HEK293 (cell line): ENCODE results near the gene DNAJB11.

Experiments used
- REST ChIP-seq: fragments of 450-650 bp; formaldehyde crosslinking; IDR thresholded peaks from 2 replicates; pipeline ENCODE4 v1.5.1; 2016; ENCODE audit warnings: missing biosample characterization, missing genetic modification characterization
- ZBTB48 ChIP-seq: fragments of 450-650 bp; formaldehyde crosslinking; IDR thresholded peaks from 2 replicates; pipeline ENCODE4 v1.5.1; 2016; ENCODE audit warnings: missing biosample characterization, missing genetic modification characterization
- ZEB2 ChIP-seq: fragments of 450-650 bp; formaldehyde crosslinking; IDR thresholded peaks from 2 replicates; pipeline ENCODE4 v1.5.1; 2016; ENCODE audit warnings: missing biosample characterization, missing genetic modification characterization
- ZNF747 ChIP-seq: fragments of 450-650 bp; formaldehyde crosslinking; IDR thresholded peaks from 2 replicates; pipeline ENCODE4 v1.5.1; 2016; ENCODE audit warnings: missing biosample characterization, missing genetic modification characterization
- ZNF830 ChIP-seq: fragments of 450-650 bp; IDR thresholded peaks from 2 replicates; pipeline ENCODE4 v1.5.0; 2018; ENCODE audit warnings: missing biosample characterization, missing genetic modification characterization, low read depth, mild to moderate bottlenecking, moderate library complexity
- TF ChIP-seq, protein P1 (sequence below): fragments of 450-650 bp; formaldehyde crosslinking; IDR thresholded peaks from 2 replicates; pipeline ENCODE4 v1.5.1; 2016; ENCODE audit warnings: missing biosample characterization, missing genetic modification characterization
- TF ChIP-seq, protein P2 (sequence below): fragments of 450-650 bp; formaldehyde crosslinking; IDR thresholded peaks from 2 replicates; pipeline ENCODE4 v1.5.1; 2016; ENCODE audit warnings: missing biosample characterization, missing genetic modification characterization

- TF ChIP-seq ZBTB48 (tag by site-specific recombination) (no peak), ZNF830 (tag by site-specific recombination) (no peak), REST (no peak), ZNF747 (tag by site-specific recombination) (no peak), ZEB2 (no peak)
- TF ChIP-seq, protein P1, sequence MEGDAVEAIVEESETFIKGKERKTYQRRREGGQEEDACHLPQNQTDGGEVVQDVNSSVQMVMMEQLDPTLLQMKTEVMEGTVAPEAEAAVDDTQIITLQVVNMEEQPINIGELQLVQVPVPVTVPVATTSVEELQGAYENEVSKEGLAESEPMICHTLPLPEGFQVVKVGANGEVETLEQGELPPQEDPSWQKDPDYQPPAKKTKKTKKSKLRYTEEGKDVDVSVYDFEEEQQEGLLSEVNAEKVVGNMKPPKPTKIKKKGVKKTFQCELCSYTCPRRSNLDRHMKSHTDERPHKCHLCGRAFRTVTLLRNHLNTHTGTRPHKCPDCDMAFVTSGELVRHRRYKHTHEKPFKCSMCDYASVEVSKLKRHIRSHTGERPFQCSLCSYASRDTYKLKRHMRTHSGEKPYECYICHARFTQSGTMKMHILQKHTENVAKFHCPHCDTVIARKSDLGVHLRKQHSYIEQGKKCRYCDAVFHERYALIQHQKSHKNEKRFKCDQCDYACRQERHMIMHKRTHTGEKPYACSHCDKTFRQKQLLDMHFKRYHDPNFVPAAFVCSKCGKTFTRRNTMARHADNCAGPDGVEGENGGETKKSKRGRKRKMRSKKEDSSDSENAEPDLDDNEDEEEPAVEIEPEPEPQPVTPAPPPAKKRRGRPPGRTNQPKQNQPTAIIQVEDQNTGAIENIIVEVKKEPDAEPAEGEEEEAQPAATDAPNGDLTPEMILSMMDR (tag by site-specific recombination), result no peak
- TF ChIP-seq, protein P2, sequence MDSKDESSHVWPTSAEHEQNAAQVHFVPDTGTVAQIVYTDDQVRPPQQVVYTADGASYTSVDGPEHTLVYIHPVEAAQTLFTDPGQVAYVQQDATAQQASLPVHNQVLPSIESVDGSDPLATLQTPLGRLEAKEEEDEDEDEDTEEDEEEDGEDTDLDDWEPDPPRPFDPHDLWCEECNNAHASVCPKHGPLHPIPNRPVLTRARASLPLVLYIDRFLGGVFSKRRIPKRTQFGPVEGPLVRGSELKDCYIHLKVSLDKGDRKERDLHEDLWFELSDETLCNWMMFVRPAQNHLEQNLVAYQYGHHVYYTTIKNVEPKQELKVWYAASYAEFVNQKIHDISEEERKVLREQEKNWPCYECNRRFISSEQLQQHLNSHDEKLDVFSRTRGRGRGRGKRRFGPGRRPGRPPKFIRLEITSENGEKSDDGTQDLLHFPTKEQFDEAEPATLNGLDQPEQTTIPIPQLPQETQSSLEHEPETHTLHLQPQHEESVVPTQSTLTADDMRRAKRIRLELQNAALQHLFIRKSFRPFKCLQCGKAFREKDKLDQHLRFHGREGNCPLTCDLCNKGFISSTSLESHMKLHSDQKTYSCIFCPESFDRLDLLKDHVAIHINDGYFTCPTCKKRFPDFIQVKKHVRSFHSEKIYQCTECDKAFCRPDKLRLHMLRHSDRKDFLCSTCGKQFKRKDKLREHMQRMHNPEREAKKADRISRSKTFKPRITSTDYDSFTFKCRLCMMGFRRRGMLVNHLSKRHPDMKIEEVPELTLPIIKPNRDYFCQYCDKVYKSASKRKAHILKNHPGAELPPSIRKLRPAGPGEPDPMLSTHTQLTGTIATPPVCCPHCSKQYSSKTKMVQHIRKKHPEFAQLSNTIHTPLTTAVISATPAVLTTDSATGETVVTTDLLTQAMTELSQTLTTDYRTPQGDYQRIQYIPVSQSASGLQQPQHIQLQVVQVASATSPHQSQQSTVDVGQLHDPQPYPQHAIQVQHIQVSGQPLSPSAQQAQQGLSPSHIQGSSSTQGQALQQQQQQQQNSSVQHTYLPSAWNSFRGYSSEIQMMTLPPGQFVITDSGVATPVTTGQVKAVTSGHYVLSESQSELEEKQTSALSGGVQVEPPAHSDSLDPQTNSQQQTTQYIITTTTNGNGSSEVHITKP (tag by site-specific recombination), result no peak
Observed at GRCh38 chr3:186525369-186526255, 44.9 kb upstream of the DNAJB11 start.
